Adipocyte (in vitro differentiated cells): Measurements from ENCODE around the gene CEACAM3.
A peak's percentile ranks its signal among the peaks of the same experiment; 100 is the strongest.

Source experiments
- DNase-seq: peaks from one replicate; pipeline ENCODE4 v3.0.0-alpha.2; 2015; ENCODE audit warnings: low read depth
- H3K27me3 ChIP-seq: replicated peaks from 2 replicates; pipeline ENCODE4 v1.7.0; 2013; ENCODE audit warnings: mild to moderate bottlenecking, low read length, moderate library complexity; ENCODE audit not compliant: control insufficient read depth, insufficient read depth
- H3K36me3 ChIP-seq: 2 replicates; pipeline ENCODE4 v1.7.0; 2013; ENCODE audit warnings: low read length, mild to moderate bottlenecking, moderate library complexity; ENCODE audit not compliant: control insufficient read depth, insufficient read depth, severe bottlenecking
- H3K4me1 ChIP-seq: 2 replicates; pipeline ENCODE4 v1.7.0; 2013; ENCODE audit warnings: mild to moderate bottlenecking, low read length, moderate library complexity; ENCODE audit not compliant: control insufficient read depth, insufficient read depth
- H3K4me3 ChIP-seq: 2 replicates; pipeline ENCODE4 v1.7.0; 2013; ENCODE audit warnings: mild to moderate bottlenecking, low read length, moderate library complexity
- H3K9ac ChIP-seq: 2 replicates; pipeline ENCODE4 v1.7.0; 2013; ENCODE audit warnings: mild to moderate bottlenecking, low read length, moderate library complexity
- H3K9me3 ChIP-seq: 2 replicates; pipeline ENCODE4 v1.7.0; 2013; ENCODE audit warnings: mild to moderate bottlenecking, low read length, moderate library complexity; ENCODE audit not compliant: control insufficient read depth

Gene CEACAM3

DNA sequence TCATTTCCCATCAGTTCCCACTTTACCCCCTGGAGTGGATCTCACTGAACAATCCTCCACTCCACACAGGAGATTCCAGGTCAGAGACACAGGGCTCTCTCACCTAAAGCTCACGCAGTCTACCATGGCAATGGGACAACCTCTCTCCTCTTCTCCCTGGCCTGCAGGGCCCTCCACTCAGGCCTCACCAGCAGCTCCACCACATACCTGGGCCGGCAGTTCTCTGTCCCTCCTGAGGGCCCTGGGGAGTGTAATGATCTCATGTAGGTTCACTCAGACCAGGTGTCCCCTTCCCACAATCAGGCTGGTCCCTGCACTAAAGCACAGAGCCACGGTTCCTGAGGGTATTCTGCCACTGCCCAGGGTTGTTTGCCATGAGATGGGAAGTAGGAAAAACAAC is 15.6 kb downstream of the CEACAM3 start:
- H3K4me1 ChIP-seq, result no peaks in the 10 kb centered on the region
- H3K27me3 ChIP-seq, result peaks cover 29% of the 10 kb centered on the region
- no peaks in the 10 kb centered on the region for H3K36me3 ChIP-seq
- no peak overlapping the region for H3K9ac ChIP-seq
- H3K9me3 ChIP-seq, result no peaks in the 10 kb centered on the region
- no peak overlapping the region for H3K4me3 ChIP-seq
- DNase-seq, result no peak

DNA sequence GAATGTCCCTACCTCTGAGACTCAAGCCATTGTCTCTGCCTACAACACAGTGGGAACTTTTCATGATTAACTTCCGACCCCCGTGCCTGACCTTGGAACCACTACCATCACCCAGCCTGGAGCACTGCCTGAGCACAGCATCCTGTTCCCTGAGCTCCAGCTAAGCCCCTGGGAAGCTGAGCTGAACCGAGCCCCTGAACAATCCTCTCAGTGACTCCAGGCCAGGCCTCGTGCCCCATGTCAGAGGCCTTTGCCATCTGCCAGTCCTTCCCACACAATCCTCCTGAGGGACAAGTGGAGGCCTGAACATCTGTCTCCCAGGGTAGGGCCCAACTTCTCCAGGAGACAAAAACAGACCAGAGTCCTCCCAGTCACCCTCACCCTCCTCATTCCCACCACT is 17.5 kb downstream of the CEACAM3 start:
- no peak overlapping the region for H3K4me3 ChIP-seq
- H3K9me3 ChIP-seq, result no peaks in the 10 kb centered on the region
- H3K4me1 ChIP-seq, result no peaks in the 10 kb centered on the region
- no peak overlapping the region for H3K9ac ChIP-seq
- H3K27me3 ChIP-seq, result peaks cover 28% of the 10 kb centered on the region
- H3K36me3 ChIP-seq, result no peaks in the 10 kb centered on the region
- DNase-seq, result no peak

DNA sequence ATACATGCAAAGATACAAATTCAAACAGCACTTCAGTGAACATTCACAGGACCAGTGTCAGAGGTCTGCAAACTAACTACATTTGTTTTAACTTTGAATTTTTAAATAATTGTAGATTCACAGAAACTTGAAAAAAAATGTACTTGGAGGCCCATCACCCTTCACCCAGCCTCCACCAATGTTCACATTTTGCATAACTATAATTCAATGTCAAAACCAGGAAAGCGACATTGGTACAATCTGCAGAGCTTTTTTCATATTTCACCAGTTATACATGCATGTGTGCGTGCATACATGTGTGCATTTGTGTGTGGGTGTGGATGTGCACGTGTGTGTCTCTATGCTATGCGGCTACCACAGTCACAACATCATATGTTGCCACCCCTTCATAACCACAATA is 18.9 kb downstream of the CEACAM3 start:
- no peaks in the 10 kb centered on the region for H3K9me3 ChIP-seq
- no peak overlapping the region for H3K4me3 ChIP-seq
- no peaks in the 10 kb centered on the region for H3K4me1 ChIP-seq
- no peaks in the 10 kb centered on the region for H3K36me3 ChIP-seq
- DNase-seq, result no peak
- H3K9ac ChIP-seq, result no peak overlapping the region
- H3K27me3 ChIP-seq, result peaks cover 28% of the 10 kb centered on the region

DNA sequence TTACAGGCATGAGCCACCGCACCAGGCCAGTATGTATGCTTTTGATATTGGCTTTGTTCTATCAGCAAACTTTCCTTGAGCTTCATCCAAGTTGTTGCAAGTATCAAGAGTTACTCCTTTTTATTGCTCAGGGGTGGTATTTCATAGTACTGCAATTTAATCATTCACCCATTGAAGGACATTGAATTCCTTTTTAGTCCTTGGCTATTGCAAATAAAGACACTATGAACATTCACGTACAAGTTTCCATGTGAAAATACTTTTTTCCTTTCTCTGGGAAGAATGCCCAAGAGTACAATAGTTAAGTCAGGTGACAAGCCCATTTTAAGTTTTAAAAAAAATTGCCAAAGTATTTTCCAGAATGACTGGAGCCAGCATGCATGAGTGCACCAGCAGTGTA is 20.4 kb downstream of the CEACAM3 start:
- no peak overlapping the region for H3K9ac ChIP-seq
- DNase-seq, result no peak
- peaks cover 26% of the 10 kb centered on the region for H3K27me3 ChIP-seq
- H3K4me3 ChIP-seq, result no peak overlapping the region
- no peaks in the 10 kb centered on the region for H3K36me3 ChIP-seq
- H3K4me1 ChIP-seq, result no peaks in the 10 kb centered on the region
- no peaks in the 10 kb centered on the region for H3K9me3 ChIP-seq

DNA sequence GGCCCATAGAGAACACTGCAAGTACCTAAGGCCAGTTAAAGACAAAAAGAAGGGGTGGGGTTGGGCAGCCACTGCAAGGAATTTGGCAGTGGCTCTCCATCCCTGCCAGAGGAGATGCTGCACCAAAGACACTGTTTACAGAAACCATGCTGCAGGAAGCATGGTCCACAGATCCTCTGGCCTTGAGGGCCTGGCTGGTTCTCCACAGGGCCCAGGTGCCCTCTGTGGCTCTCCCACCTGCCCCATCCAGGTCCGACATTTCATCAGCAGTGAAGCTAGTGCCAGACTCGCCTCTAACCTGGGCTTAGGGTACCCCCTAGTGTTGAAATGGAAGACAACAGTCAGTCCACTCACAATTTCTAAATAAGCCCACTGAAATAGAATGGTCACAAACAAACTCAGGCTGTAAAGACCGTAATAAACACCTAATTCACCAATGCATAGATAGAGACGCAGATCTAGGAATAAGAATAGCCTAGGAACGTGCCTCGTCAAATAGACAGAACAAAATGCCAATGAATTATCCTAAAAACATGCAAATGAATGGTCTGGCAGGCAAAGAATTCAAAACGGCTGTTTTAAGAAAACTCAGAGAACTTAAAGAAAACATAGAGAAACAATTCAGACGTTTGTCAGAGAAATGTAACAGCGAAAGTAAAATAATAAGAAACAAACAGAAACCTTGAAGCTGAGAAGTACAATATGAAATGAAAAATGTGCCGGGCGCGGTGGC is 24.8 kb downstream of the CEACAM3 start:
- Histone ChIP-seq H3K27me3 (peaks cover 18% of the 10 kb centered on the region), H3K9me3 (no peaks in the 10 kb centered on the region), H3K36me3 (no peaks in the 10 kb centered on the region), H3K4me3 (no peak overlapping the region), H3K9ac (no peak overlapping the region), H3K4me1 (no peaks in the 10 kb centered on the region)
- DNase-seq, result peak; percentile 25

DNA sequence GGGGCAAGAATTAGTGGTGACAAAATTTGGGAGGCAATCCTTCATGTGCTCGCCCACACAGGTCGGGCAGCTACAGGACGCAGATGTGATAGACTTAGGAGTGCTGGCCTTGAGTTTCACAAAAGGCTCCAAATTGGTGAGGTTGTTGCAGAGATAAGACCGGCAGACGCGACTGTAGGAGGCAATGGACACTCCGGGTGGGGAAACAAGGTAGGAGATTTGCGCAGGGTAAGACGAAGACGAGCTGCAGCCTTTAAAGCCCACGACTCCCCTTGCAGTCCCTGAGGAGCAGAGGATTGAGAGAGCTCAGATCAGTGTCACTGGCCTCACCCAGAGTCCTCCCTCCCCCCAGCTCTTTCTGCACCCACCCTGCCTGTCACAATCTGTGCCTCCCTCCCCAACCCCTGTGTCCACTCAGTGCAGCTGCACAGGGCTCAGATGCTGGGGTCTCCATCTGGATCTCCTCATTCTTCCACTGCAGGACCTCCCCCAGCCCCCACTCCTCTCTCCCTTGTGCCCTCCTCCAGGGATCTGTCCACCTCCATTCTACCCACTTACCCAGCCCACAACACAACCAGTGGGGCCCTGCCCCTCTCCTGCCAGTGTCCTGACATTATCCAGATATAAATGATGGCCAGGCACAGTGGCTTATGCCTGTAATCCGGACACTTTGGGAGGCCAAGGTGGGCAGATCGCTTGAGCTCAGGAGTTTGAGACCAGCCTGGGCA is 41.8 kb downstream of the CEACAM3 start:
- Histone ChIP-seq H3K9ac (no peak overlapping the region), H3K4me3 (no peak overlapping the region), H3K4me1 (no peaks in the 10 kb centered on the region), H3K27me3 (peaks cover 57% of the 10 kb centered on the region), H3K9me3 (no peaks in the 10 kb centered on the region), H3K36me3 (no peaks in the 10 kb centered on the region)
- DNase-seq, result no peak

DNA sequence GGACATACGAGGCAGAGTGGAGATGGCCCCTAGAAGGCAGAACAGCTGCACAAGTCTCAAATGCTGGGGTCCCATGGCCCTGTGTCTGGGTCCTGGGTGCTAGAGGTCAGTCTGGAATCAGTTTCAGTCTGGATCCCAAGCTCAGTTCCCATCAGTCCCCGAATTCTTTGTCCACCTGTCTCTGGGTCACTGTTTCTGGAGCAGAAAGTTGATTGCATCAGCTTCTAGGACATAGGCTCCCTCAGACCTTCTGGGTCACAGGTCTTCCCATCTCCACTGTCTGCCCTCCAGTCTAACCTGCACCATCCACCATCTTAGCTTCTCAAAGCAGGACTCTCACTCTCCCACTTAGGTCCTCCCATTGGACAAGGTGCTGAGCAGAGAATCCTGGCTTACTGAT is 42.8 kb downstream of the CEACAM3 start:
- Histone ChIP-seq H3K9ac (no peak overlapping the region), H3K9me3 (no peaks in the 10 kb centered on the region), H3K27me3 (peaks cover 63% of the 10 kb centered on the region), H3K4me3 (no peak overlapping the region), H3K36me3 (no peaks in the 10 kb centered on the region), H3K4me1 (no peaks in the 10 kb centered on the region)
- DNase-seq, result no peak

DNA sequence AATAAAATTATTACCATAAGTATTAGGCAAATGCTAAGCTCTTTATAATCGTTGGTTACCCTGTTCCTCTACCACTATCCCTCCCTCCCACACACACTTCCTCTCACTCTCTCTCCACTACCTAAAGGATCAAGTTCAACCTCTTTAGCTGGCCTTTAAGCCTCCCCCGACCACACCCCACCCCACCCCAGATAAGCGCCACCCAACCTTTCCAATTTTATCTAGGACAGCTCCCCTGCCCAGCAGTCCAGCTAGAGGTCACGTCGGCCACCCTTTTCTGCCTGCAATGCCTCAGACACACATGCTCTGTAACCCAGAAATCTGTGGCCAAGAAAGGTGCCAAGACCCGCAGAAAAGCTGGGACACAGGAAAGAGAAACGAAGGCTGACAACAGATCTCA is 47.0 kb downstream of the CEACAM3 start:
- H3K36me3 ChIP-seq, result no peaks in the 10 kb centered on the region
- H3K4me3 ChIP-seq, result no peak overlapping the region
- H3K4me1 ChIP-seq, result no peaks in the 10 kb centered on the region
- H3K9me3 ChIP-seq, result no peaks in the 10 kb centered on the region
- DNase-seq, result no peak
- H3K27me3 ChIP-seq, result peaks cover 37% of the 10 kb centered on the region
- H3K9ac ChIP-seq, result no peak overlapping the region

DNA sequence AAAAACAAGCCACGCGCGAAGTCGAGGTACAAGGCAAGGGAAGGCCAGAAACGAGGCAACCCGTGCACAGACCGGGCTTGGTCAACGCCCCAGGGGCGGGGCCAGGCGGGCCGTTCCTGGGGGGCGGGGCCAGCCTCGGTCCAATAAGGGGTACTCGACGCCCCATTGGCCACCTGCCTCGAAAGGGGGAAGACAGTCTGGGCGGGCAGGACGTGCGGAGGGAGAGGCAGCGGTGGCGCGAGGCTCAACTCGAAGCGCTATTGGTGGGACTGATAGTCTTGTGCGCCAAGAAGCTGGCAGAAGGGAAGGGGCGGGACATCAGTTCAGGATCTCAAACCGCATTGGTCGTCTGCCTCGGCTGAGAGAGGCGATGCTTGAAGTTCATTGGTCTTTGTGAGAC is 48.2 kb downstream of the CEACAM3 start, which contains the start of gene LYPD4:
TSS of gene LYPD4 (minus strand) at position 83 of the 400 bp plus-strand sequence. CDS start 5,398 bp downstream, outside the sequence.
- Histone ChIP-seq H3K4me3 (no peak within 1 kb of the TSS), H3K9ac (no peak within 1 kb of the TSS), H3K4me1 (no peaks in the 10 kb centered on the region), H3K27me3 (peaks cover 38% of the 10 kb centered on the region), H3K9me3 (no peaks in the 10 kb centered on the region), H3K36me3 (no peaks in the 10 kb centered on the region)
- DNase-seq, result no peak

DNA sequence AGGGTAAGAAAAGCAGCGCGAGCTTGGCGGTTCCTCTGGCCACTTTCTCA is 48.4 kb downstream of the CEACAM3 start, which contains the start of gene DMRTC2:
TSS of gene DMRTC2 (plus strand) at position 42 of the 50 bp plus-strand sequence. CDS start 2,387 bp downstream, outside the sequence.
- no peaks in the 10 kb centered on the region for H3K9me3 ChIP-seq
- no peaks in the 10 kb centered on the region for H3K36me3 ChIP-seq
- DNase-seq, result no peak
- no peak within 1 kb of the TSS for H3K9ac ChIP-seq
- H3K4me3 ChIP-seq, result no peak within 1 kb of the TSS
- H3K4me1 ChIP-seq, result no peaks in the 10 kb centered on the region
- peaks cover 39% of the 10 kb centered on the region for H3K27me3 ChIP-seq

DNA sequence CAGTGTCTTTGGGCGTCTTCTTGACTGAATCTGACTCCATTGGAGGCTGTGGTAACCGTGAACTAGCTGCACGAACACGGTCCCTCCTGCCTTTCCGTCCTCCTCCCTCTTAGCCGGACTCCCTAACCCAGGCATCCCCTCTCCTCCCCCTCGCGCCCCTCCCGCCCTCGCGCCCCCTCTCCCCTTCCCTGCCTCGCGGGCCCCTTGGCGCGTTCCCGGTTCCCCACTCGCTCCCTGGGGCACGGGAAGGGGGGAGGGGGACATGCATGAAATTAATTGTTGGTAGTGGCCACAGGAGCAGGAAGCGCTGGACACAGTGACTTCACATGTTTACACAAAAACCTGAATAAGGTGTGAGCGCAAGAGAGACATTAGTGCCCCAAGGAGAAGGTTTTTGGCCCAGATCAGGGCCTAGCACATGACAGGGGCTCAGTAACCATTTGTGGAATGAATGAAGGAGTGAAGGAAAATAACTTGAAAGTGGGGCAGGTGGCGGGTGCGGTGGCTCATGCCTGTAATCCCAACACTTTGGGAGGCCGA is 48.7 kb downstream of the CEACAM3 start:
- H3K9me3 ChIP-seq, result no peaks in the 10 kb centered on the region
- no peak for DNase-seq
- H3K27me3 ChIP-seq, result peaks cover 39% of the 10 kb centered on the region
- H3K4me3 ChIP-seq, result no peak overlapping the region
- H3K36me3 ChIP-seq, result no peaks in the 10 kb centered on the region
- no peak overlapping the region for H3K9ac ChIP-seq
- no peaks in the 10 kb centered on the region for H3K4me1 ChIP-seq
